GM10266 (cell line): ENCODE results near the gene C5orf46.

Experiments used
- DNase-seq: peaks from one replicate; pipeline ENCODE4 v3.0.0; 2012; ENCODE audit errors: extremely low spot score
- CTCF ChIP-seq: IDR thresholded peaks from 2 replicates; pipeline ENCODE4 v1.5.1; 2012; ENCODE audit warnings: mild to moderate bottlenecking, low read depth; ENCODE audit not compliant: control insufficient read depth, insufficient read depth; ENCODE audit errors: missing control alignments

Gene C5orf46

GRCh38 chr5:147845618-147846017, 60.7 kb downstream of the C5orf46 start:
- no peak for DNase-seq
- no peak for TF ChIP-seq CTCF

- no peak for TF ChIP-seq CTCF
- no peak for DNase-seq
Observed at GRCh38 chr5:147844846-147845245, 61.5 kb downstream of the C5orf46 start.

DNA sequence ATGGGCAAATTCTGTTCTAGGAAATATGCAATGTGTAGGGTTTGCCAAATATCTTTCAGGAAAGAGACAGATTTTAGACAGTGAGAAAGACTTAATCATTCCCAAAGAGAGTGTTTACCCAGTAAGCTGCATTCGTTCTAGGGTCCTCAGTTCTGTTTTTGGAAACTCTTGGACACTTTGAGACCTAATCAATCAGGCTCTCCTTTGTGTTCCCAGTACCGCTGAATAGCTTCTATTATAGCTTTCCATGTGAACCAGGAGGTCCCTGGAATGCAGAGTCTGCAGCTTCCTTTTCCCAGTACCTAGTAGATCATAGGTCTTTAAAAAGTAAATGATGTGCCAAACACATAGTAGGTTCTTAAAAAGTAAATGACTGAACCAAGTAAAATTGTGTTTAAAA, 63.5 kb downstream of the C5orf46 start:
- no peak for DNase-seq
- no peak for TF ChIP-seq CTCF
